ENCODE data around the gene MXRA8.

GRCh38 chr1:1390675-1391074, 32.3 kb upstream of the MXRA8 start:
- TF ChIP-seq CTCF (IDR thresholded peaks at IDR 0.05; ENCODE audit: low read length) (no peak), EZH2phosphoT487 (IDR thresholded peaks at IDR 0.05; ENCODE audit: low read length) (no peak)
